ENCODE results near the gene SLC9A9.

- TF ChIP-seq CTCF (IDR thresholded peaks at IDR 0.05; ENCODE audit: low read depth, low read length) (no peak), EZH2phosphoT487 (IDR thresholded peaks at IDR 0.05; ENCODE audit: low read depth) (no peak)
Measured at GRCh38 chr3:143465666-143466065, 382.6 kb downstream of the SLC9A9 start.
